Measurements from ENCODE around the gene POLR2I. TPM values are rescaled to one million over a fixed set of nuclear protein-coding genes. Genes with fewer than 3 reads are reported as not detected.

The POLR2I gene
- total RNA-seq: 10 to 100 TPM; 22.1 to 32.6 TPM

DNA sequence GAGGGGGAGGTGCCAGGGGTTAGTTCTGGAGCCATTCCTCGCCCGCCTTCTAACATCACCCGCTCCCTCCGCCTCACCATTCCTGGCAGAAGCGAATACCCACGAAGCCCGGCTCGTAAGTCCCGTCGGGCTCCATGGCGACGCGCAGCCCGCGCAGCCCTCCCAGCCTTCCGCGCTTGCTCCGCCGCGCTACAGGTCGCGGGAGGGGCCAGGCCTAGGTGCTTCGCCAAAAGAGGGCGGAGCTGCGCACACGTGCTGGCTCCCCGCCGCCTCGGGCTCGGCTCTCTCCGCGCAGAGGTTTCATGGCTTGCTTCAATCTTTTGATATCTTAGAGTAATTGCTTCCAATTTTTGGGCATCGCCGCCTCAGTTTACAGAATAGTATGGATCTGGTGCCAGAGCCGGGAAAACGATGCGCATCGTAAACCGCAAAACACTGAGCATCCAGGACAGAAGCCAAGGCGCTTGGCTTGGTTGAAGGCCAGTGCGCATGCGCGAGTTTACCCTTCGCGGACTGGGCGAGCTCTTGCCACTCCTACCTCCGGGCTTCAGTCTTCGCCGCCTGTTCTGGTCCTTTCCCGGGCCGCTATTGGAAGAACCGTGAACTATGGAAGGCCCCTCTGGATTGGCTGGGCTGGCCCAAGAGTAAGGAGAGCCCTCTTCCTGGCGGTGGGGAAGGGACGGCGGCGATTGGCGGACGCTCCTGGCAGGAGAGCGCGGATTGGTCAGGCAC, at the start of gene POLR2I:
Gene POLR2I (minus strand): TSS at position 155 of the 732 bp plus-strand sequence. CDS start 19 bp downstream, at position 136.
- H3K9me3 ChIP-seq: no peaks in the 10 kb centered on the region
- ATAC-seq (ENCODE audit: insufficient number of reproducible peaks, low FRiP score, low read depth) (peak; percentile 100), DNase-seq (ENCODE audit: low spot score) (peak; percentile 99)
- peaks cover 10% of the 10 kb centered on the region for H3K36me3 ChIP-seq
- peak within 1 kb of the TSS; percentile 92 for H3K4me3 ChIP-seq
- H3K27ac ChIP-seq: peak within 1 kb of the TSS; percentile 68 to 86
- TF ChIP-seq, protein P1, sequence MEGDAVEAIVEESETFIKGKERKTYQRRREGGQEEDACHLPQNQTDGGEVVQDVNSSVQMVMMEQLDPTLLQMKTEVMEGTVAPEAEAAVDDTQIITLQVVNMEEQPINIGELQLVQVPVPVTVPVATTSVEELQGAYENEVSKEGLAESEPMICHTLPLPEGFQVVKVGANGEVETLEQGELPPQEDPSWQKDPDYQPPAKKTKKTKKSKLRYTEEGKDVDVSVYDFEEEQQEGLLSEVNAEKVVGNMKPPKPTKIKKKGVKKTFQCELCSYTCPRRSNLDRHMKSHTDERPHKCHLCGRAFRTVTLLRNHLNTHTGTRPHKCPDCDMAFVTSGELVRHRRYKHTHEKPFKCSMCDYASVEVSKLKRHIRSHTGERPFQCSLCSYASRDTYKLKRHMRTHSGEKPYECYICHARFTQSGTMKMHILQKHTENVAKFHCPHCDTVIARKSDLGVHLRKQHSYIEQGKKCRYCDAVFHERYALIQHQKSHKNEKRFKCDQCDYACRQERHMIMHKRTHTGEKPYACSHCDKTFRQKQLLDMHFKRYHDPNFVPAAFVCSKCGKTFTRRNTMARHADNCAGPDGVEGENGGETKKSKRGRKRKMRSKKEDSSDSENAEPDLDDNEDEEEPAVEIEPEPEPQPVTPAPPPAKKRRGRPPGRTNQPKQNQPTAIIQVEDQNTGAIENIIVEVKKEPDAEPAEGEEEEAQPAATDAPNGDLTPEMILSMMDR (IDR thresholded peaks at IDR 0.05): no peak
- no peaks in the 10 kb centered on the region for H3K27me3 ChIP-seq (replicated peaks; ENCODE audit: insufficient read depth)
- peaks cover 18 to 30% of the 10 kb centered on the region in 2 donors for H3K4me1 ChIP-seq (ENCODE audit: control insufficient read depth in 1 of 2, low read depth in 2 of 2)

DNA sequence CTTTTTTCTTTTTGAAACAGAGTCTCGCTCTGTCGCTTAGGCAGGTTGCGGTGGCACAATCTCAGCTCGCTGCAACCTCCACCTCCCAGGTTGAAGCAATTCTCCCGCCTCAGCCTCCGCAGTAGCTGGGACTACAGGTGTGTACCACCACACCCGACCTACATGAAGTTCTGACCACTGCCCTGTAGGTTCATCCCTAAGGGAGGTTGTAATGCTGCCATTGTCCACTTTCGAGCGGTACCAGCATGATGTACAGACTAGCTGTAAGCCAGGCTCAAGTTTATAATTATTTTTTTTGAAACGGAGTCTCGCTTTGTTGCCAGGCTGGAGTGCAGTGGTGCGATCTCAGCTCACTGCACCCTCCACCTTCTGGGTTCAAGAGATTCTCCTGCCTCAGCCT, 49.1 kb upstream of the POLR2I start:
- H3K4me3 ChIP-seq: no peak overlapping the region
- TF ChIP-seq, protein P1 (IDR thresholded peaks at IDR 0.05): no peak
- ATAC-seq (ENCODE audit: insufficient number of reproducible peaks, low FRiP score, low read depth) (no peak), DNase-seq (ENCODE audit: low spot score) (no peak)
- peaks cover 3% of the 10 kb centered on the region for H3K36me3 ChIP-seq
- H3K4me1 ChIP-seq (ENCODE audit: control insufficient read depth in 1 of 2, low read depth in 2 of 2): peaks cover 0 to 2% of the 10 kb centered on the region in 2 donors
- H3K27ac ChIP-seq: no peak overlapping the region
- no peaks in the 10 kb centered on the region for H3K27me3 ChIP-seq (replicated peaks; ENCODE audit: insufficient read depth)
- no peaks in the 10 kb centered on the region for H3K9me3 ChIP-seq

DNA sequence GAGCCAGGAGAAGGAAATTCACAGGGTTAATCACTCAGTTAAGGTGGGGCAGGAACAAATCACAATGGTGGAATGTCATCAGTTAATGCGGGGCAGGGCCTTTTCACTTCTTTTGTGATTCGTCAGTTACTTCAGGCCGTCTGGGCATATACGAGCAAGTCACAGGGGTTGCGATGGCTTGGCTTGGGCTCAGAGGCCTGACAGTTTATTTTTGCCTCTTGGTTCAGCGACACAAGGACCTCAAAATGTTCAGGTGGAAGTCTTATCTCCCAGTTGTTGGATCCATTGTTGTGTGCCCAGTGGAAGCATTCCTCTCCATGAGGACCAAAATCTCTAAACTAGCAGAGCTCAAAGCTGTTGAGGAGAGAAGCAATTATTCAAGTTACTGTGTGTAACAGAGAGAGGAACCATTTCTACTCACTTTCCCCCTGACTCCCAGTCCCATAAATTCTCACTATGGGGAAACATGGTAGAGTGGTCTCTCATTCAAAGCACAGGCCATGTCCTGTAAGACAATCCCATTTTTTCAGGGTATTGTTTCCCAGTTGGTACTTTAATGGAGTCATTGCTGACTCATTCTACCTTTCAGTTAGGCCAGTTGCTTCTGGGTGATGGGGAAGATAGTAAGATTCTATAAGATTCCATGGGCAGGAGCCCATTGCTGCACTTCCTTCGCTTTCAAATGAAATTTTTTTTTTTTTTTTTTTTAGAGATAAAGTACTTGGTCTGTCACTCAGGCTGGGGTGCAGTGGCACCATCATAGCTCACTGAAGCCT, 46.3 kb upstream of the POLR2I start:
- Histone ChIP-seq H3K9me3 (no peaks in the 10 kb centered on the region), H3K4me3 (no peak overlapping the region), H3K27me3 (replicated peaks; ENCODE audit: insufficient read depth) (no peaks in the 10 kb centered on the region), H3K36me3 (peaks cover 3% of the 10 kb centered on the region), H3K4me1 (ENCODE audit: control insufficient read depth in 1 of 2, low read depth in 2 of 2) (no peaks in the 10 kb centered on the region), H3K27ac (no peak overlapping the region)
- TF ChIP-seq, protein P1 (IDR thresholded peaks at IDR 0.05): no peak
- ATAC-seq (ENCODE audit: insufficient number of reproducible peaks, low FRiP score, low read depth): no peak
- no peak for DNase-seq (ENCODE audit: low spot score)

DNA sequence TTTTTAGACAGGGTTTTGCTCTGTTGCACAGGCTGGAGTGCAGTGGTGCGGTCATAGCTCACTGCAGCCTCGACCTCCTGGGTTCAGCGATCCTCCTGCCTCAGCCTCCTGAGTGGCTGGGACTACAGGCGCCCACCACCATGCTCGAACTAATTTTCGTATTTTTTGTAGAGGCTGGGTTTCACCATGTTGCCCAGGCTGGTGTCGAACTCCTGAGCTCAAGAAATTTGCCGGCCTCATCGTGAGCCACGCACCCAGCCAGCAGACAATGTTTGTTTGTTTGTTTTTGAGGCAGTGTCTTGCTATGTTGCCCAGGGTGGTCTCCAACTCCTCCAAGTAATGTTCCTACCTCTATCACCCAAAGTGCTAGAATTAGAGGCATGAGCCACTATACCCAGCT, 38.5 kb upstream of the POLR2I start:
- no peaks in the 10 kb centered on the region for H3K27me3 ChIP-seq (replicated peaks; ENCODE audit: insufficient read depth)
- peaks cover 15% of the 10 kb centered on the region for H3K36me3 ChIP-seq
- DNase-seq (ENCODE audit: low spot score) (no peak), ATAC-seq (ENCODE audit: insufficient number of reproducible peaks, low FRiP score, low read depth) (no peak)
- H3K27ac ChIP-seq: peak overlapping the region; percentile 98 to 99
- TF ChIP-seq, protein P1 (IDR thresholded peaks at IDR 0.05): no peak
- H3K9me3 ChIP-seq: no peaks in the 10 kb centered on the region
- peaks cover 12 to 22% of the 10 kb centered on the region in 2 donors for H3K4me1 ChIP-seq (ENCODE audit: control insufficient read depth in 1 of 2, low read depth in 2 of 2)
- H3K4me3 ChIP-seq: peak overlapping the region; percentile 83
